ENCODE data around the gene TMEM201.

DNA sequence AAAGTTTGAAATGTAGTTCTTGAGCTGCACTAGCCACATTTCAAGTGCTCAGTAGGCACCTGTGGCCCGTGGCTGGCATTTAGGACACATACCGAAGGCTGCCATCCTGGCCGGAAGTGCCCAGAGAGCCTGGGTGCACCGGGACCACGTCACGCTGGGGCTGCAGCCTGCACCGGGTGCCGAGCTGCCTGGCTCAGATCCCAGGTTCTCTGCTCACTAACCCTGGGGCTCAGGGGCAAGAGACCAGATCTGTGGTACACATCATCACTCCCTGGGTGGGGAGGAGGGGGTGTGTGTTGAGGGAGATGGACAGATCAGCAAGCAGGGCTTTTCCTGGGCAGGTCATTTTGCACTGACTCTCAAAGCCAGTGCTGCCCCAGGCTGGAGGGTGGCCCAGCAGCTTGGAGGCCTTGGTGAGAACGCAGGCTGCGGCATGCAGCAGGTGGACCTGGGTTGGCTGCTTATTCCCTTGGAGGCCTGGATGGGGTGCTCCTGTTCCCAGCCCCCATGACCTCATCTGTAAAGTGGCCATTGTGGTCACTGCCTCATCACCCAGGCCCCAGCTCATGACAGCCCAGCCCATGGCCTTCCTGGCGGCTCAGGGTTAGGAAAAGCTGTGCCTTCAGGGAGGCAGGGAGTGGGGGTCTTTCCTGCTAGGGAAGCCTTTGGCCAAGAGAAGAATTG lies 23.6 kb downstream of the TMEM201 start:
- TF ChIP-seq POLR2AphosphoS5 (IDR thresholded peaks at IDR 0.05; ENCODE audit: low read depth, low read length) (no peak), TAF1 (IDR thresholded peaks at IDR 0.05; ENCODE audit: borderline replicate concordance, insufficient read depth, low read length) (no peak), SIN3A (IDR thresholded peaks at IDR 0.05; ENCODE audit: borderline replicate concordance, insufficient read depth, low read length) (no peak)
- TF ChIP-seq, protein P1, sequence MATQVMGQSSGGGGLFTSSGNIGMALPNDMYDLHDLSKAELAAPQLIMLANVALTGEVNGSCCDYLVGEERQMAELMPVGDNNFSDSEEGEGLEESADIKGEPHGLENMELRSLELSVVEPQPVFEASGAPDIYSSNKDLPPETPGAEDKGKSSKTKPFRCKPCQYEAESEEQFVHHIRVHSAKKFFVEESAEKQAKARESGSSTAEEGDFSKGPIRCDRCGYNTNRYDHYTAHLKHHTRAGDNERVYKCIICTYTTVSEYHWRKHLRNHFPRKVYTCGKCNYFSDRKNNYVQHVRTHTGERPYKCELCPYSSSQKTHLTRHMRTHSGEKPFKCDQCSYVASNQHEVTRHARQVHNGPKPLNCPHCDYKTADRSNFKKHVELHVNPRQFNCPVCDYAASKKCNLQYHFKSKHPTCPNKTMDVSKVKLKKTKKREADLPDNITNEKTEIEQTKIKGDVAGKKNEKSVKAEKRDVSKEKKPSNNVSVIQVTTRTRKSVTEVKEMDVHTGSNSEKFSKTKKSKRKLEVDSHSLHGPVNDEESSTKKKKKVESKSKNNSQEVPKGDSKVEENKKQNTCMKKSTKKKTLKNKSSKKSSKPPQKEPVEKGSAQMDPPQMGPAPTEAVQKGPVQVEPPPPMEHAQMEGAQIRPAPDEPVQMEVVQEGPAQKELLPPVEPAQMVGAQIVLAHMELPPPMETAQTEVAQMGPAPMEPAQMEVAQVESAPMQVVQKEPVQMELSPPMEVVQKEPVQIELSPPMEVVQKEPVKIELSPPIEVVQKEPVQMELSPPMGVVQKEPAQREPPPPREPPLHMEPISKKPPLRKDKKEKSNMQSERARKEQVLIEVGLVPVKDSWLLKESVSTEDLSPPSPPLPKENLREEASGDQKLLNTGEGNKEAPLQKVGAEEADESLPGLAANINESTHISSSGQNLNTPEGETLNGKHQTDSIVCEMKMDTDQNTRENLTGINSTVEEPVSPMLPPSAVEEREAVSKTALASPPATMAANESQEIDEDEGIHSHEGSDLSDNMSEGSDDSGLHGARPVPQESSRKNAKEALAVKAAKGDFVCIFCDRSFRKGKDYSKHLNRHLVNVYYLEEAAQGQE (IDR thresholded peaks at IDR 0.05; ENCODE audit: insufficient read depth in 1 of 2, low read depth in 2 of 2, low read length in 2 of 2): no peak

All from PFSK-1 (cell line).